NCI-H1092 treated with DMSO at 0.1 percent for 48 hours (cell line): Measurements from ENCODE around the gene CBFA2T2.
"Not testable (repeated sequence)": the region's sequence is repeated elsewhere in the genome, so short reads cannot be mapped to it uniquely, and the experiment has no call there.

Experiments used
- DNase-seq: peaks from one replicate; lab custom pipeline; 2025; lab: John Stamatoyannopoulos, UW

Gene CBFA2T2

DNA sequence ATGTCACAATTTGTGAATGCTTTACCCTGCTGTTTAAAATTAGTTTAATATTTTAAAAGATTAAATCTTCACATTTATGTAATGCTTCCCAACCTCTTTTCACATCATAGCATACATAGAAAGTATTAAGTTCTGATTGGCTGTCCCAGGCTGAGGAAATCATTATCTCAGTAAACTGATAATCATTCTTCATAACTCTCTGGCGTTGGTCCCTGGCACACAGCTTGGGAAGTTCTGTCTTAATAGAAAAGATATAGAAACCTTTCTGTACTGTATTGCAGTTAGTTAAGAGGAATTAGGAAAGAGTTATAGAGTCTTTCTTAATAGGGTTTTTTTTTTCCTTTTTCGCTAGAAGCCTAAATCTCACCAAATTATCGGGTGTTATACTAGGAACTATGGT is 85.4 kb downstream of the CBFA2T2 start:
- no peak for DNase-seq

DNA sequence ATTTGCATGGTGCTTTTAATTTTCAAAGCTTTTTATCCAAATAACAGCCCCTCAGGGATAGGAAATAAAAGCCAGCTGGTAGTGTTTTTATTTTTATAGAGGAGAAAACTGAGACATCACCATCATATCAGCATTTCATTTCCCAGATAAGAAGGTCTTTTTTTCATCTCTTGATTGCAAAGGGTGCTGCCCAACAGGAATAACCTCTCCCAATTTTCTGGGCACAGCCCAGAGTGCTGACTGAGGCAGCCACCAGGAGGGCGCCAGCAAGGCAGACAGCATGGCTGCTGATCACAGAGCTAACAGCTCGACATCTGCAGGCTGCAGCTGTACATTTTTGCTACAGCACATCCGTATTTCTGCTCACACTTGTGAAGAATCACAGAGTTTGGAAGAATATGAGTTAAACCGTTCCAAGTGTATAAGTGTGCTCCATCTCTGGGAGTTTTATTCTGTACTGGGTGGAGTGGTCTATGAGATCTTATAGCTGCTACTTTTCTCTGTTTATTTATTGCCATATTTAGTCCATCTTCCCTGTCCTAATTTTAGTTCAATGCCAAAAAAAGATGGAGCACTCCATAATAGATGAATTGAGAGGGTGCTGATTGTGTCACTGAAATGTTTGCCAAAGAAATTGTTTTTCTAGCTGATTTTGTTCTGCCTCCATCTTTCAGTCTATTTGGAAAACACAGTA is 86.7 kb downstream of the CBFA2T2 start:
- peak; percentile 77 for DNase-seq

DNA sequence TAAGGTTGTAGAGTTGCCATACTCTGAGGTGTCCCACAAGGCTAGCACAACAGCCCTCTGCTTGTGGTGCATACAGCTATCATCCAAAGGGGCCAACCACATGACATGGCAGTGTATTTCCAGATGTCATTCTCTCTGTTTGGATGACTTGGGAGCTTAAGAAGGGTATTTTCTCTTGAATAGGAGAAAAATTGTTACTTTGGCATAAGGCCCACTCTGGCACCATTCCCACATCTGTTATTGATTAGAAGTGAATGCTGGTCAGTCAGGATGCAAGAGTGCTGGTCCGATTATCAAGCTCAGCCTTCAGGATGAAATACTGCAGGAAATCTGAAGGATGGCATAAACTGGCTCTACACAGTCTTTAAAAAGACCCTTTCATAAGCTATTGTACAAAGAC is 88.6 kb downstream of the CBFA2T2 start:
- DNase-seq, result peak; percentile 19

DNA sequence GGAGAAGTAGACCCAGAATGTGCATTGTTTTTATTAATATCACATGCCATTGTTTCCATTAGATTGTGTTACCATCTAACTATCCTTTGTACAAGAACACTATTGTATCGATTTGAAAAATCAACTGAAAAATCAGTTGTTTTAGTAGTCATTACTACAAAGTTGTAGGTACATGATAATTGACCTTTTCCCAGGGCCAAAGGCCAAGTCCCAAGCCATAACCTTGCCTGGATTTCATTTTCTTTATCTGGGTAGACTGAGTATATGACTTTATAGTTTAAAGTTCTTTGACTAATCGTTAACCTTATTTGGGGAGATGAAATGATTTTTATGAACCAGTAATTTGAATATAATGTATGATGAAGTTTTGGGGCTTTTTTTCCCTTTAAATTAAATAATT is 93.2 kb downstream of the CBFA2T2 start:
- no peak for DNase-seq

DNA sequence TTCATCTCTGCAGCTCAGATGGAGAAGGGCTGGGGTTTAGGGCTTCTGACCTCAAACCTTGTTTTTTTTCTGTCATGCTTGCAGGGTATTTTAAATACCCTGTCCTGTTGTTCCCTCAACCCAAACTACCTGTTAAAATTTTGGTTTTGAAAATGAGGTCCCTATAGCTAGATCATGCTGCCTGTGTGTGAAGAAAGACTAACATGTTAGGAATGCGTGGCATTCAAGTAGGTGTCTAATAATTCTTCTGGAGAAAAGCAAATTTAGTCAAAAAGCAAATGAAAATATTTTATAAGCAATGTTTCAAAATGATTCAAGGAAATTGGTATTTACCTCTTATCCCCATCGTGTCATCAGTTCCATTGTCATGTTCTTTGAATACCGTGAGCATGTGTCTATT is 95.1 kb downstream of the CBFA2T2 start:
- no peak for DNase-seq

DNA sequence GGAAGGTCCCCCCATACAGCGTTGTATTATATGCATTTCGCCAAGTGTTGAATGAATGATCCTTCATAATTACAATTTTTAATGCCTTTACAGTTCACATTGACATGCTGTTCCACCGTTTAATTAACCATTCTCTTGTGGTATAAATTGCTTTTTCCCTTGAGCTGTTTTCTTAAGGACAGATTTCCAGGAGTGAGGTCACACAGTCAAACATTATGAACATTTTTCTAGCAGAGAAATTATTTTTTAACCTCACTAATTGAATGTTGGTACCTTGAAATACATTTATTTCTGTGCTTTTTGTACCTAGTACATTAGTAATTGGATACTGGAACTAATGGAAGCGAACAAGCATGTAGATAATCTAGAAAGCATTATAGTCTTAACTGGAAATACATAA is 95.5 kb downstream of the CBFA2T2 start:
- DNase-seq, result no peak

DNA sequence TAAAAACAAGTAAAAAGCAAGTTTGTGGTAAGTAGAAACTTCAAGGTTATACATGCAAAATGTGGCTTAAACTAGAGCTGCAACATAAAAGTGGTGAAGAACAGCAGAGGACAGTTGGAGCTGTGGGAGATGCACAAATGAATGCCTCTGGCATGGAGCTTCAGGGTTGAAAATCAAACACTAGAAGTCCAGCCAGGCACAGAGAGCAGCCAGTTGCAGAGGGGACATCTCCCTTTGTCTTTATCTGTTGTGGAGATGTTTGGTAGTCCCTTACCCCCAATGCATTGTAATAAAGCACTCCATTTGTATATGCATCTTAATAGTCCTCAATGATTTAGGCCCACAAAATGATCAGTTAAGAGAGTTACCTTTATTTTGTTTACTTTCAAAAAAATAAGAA is 99.2 kb downstream of the CBFA2T2 start:
- DNase-seq, result peak; percentile 38

DNA sequence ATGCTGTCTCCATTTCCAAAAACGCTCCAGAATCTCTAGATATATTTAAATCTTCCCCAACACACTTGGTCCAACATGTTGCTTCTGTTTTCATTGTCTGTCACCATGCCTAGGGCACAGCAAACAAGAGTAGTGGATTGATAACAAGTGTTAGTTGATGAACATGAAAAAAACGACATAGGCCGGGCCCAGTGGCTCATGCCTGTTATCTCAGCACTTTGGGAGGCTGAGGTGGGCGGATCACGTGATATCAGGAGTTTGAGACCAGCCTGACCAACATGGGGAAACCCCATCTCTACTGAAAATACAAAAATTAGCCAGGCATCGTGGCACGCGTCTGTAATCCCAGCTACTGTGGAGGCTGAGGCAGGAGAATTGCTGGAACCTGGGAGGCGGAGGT is 102.0 kb downstream of the CBFA2T2 start:
- not testable (repeated sequence) for DNase-seq

DNA sequence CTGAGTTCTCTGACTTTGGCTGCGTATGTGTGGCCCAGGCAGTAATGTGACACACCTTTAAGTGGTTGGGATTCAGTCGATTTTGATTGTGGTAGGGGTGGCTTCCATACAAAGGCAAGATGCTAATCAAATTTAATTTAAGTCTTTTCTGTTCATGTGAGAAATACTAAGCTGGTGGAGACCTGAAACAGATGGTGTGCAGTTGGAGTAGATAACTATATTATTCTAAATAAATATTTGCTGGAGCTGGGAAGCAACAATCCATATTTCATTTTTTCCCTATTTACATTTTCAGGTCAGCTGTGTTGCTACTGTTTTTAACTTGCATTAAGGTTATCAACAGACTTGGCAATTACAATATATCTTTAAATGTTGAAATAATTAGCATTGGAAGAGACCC is 104.8 kb downstream of the CBFA2T2 start:
- peak; percentile 12 for DNase-seq

DNA sequence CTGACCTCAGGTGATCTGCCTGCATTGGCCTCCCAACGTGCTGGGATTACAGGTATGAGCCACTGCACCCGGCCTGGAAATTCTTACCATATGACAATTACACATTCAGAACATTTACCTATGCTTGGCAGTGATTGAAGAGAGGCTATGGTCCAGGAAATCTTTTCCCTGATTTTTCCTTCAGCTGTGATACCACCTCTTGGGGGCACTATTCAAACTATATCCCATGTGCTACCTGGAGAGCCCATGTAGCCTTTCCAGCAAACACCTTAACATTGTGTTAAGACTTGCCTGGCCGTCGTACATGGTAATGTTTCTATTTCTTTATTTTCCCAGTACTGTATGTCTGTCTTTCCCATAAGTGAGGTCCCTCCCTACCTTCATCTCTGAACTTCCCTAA is 110.5 kb downstream of the CBFA2T2 start:
- no peak for DNase-seq

DNA sequence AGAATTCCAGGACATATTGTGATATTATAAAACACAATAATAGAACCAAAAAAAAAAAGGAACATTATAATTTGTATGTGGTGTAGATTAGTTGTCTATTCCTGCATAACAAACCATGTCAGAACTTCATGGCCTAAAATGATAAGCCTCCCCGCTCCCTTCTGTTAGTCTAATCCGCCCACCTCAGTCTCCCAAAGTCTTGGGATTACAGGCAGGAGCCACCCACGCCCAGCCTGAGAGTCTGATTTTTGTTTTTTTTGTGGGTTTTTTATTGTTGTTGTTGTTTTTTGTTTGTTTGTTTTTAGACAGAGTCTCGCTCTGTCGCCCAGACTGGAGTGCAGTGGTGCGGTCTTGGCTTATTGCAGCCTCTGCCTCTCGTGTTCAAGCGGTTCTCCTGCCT is 111.1 kb downstream of the CBFA2T2 start:
- DNase-seq, result no peak

DNA sequence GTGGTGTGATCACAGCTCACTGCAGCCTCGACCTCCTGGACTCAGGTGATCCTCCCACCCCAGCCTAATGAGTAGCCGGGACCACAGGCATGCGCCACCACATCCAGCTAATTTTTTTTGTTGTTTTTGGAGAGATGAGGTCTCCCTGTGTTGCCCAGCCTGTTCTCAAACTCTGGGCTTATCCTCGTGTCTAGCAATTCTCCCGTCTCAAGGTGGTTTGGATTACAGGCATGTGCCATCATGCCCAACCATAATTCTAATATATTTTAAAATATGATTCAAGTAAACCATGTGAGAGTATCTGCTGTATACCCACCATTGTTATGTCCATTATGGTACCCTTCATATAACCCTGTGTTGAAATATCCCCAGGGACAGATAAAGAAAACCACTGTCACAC is 112.0 kb downstream of the CBFA2T2 start:
- no peak for DNase-seq

DNA sequence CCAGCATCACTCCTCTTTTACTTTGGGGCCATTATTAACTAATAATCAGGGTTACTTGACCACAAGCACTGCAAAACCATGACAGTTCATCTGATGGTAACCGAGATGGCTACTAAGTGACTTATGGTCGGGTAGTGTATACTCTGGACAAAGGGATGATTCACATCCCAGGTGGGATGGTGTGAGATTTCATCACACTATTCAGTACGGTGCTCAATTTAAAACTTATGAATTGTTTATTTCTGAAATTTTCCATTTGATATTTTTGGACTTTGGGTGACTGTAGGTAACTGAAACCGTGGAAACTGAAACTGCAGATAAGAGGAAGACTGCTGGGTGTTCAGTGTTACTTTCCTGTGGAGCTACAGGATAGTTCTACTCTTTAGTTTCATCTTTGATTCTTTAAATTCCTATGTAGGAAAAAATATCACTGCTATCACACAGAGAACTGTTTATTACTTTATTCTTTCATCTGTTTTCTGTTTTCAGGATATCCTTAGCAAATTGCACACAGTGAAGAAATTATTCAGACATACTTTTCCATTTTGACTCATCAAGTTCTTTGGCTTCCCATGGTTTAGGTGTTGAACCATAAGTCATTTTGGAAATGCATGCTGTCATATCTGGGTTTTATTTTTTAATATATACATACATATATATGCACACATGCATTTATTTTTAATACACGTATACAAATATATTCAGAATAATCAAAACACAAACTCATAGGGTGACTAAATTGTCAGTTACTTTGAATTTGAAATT is 113.1 kb downstream of the CBFA2T2 start:
- no peak for DNase-seq

DNA sequence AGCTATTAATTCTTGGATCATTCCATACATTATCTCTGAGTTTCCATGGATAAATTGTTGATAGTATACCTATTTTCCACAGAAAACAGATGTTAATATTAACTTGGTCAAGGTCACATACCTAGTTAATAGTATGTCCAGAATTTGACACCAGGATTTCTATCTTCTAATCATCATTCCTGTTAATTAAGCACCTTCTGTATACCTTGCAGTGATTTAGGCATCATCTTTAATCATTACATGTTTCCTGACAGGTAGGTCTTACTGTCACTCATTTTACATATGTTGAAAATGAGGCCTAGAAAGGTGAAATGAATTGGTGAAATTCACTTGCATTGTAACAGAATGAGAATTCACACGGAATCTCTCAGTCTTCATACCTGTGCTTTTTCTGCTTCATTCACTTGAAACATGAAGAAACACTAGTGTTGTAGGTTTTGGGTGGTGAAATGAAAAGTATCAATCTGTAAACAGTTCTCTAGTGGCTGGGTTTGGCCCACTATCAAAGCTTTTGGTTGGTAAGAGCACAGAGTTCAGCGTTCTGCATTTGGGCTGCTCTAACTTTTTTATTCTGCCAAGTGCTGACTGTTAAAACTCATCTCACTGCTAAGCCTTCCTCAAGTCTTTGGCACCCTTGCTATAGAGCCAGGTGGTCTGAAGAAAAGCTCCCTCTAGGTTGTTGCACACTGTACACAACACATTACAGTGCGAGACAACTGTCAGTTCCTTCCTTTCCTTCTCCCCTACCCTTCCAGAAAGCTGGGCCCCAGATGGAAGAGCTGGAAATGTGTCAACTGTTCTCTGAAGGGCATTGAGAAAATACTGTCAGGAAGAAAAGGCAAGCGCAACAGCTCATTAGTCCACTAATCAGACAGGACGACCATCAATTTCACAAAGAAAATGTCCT is 114.4 kb downstream of the CBFA2T2 start:
- no peak for DNase-seq

DNA sequence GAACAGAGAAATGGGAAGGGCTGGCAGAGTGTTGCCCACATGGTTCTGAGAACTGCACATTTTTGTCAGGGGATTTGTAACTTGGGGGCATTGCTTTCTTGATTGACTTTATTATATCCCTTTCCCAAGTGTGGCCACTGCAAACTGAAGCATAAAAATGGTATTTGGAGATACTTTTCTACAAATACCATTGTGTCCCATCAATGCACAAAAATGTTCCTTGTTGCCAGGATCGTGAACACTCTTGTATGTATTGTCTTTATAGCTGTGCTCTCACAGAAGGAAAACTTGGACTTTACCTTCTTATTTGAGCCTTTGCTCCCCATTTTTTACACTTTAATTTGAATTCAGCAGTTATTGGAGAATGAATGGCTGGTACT is 115.1 kb downstream of the CBFA2T2 start:
- no peak for DNase-seq

DNA sequence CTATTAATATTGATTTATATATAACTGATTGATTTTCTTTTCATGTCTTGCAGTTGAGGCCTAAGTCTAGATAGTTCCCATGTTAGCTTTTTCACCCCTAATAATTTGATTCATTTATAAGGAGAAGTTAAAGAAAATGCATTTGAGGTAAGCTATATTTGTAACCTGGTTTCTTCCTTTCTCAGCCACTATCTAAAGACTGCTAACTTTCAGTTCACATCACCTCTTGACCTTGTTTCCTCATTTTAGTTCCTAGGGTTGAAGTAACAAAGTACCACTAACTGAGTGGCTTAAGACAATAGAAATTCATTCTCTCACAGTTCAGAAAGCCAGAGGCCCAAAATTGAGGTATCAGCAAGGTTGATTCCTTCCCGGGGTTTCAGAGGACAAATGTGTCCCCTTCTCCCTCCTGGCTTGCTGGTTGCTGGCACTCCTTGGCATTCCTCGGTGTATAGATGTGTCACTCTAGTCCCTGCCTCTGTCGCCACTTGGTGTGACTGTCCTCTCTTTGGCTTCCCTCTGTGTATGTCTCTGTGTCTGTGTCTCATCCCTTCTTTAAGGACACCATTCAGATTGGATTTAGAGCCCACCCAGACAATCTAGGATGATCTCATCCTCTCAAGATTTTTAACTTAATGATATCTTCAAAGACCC is 116.3 kb downstream of the CBFA2T2 start:
- DNase-seq, result no peak

DNA sequence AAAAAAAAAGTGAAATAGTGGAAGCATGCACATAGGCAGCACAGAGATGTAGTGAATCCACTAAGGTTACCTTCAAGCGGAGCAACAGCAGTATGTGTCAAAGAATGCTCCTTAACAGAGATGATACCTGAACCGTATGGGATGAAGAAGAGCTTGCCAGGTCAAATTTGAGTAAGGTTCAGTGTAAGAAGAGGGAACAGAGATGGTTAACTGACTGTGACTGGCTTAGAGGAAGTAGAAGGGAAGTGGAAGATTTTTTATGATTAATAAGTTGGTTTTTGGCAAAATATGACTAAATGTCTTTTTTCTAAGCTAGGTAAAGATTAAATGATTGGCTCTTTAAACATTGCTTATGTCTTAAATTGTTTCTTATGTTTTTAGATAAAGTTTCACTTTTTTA is 119.6 kb downstream of the CBFA2T2 start:
- no peak for DNase-seq

DNA sequence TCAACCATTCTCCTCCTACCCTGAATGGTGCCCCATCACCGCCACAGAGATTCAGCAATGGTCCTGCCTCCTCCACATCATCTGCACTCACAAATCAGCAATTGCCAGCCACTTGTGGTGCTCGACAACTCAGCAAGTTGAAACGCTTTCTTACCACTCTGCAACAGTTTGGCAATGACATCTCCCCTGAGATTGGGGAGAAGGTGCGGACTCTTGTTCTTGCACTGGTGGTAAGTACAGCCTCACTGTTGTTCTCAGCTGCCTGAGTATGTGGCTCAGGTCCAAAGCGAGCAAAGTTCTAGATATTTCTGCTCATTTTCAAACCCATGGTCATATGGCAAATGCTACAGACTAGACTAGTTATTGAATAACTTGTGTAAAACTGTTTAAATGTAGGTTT is 121.2 kb downstream of the CBFA2T2 start:
- no peak for DNase-seq

DNA sequence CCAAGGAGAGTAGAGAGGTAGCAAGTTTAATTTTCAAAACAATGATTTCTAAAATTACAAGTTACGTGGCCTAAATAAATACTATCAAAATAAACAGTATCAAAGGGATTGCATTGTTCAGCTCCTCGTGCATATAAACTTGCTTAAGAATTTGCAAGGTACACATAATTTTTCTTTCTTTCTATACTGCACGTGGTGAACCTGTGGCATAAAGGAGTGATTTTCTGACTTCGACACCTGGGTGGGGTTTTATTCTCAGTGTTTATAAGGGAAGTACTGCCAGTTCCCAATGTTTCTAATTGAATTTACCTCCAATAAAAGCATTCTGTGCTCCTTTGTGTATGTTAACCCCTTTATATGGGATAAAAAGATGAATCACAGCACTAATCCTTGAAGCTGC is 122.1 kb downstream of the CBFA2T2 start:
- DNase-seq, result no peak

DNA sequence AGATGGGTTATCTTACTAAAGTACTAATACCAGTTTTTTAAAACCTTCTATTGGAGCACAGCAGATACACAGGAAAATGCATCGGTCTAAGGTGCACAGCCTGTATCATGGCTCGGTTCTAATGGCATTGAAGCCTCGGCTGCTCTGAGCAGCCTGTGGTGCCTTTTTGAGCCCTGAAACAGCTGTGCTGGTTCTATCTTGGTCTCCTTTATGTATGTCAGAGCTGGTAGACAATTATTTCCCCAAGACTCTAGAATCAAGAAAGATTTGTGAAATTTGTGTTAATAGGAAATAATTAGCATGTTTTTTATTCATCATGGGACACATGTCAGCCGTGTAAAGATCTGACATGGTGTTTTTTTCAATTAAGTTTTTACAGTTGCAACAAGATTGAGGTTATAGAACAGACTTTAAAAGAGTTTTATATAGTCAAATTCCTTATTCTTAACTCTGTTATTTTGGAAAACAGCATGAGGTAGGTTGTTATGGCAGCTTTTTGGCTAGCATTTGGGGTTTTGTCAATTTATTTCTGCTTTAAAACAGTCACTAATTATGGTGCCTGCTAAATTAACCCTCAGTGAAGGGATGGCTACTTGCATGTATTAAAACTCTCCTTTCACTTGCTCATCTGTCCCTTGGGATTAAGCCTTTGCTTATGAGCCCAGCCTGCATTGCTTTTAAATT is 132.0 kb downstream of the CBFA2T2 start:
- DNase-seq, result no peak

DNA sequence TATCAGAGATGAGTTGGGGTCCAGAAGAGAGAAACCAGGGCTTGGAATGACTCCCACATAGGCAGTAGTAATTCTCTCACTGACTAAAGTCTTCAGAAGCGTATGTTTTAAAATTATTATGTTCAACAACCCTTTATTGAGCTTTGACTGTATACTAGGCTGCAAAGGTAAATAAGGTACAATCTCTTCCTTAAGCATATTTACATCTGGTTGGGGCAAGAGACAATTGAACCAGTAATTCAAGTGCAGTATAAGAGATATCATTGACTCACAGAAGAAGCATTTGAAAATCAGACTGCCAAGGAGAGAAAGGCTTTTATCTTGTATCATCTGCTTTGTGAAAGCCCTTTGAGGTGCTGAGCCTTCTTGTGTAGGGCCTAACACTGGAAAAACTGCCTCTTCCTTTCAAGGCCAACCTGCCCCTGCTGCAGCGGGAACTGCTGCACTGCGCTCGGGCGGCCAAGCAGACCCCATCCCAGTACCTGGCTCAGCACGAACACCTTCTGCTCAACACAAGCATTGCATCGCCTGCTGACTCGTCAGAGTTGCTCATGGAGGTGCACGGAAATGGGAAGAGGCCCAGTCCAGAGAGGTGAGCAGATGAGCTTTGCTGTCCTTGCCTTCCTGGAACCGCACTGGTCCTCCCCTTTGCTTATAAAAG is 132.9 kb downstream of the CBFA2T2 start:
- no peak for DNase-seq
